DMS153 treated with DMSO at 0.1 percent for 48 hours (cell line): ENCODE results near the gene PTH1R.

Experiments used
- DNase-seq: peaks from one replicate; lab custom pipeline; 2025; ENCODE audit not compliant: unreplicated experiment; lab: John Stamatoyannopoulos, UW

The PTH1R gene

GRCh38 chr3:46877406-46878125 lies at the start of gene PTH1R:
TSS of gene PTH1R (plus strand) at chr3:46877721. CDS start at chr3:46883560, 5,839 bp downstream.
- DNase-seq: no peak

DNA sequence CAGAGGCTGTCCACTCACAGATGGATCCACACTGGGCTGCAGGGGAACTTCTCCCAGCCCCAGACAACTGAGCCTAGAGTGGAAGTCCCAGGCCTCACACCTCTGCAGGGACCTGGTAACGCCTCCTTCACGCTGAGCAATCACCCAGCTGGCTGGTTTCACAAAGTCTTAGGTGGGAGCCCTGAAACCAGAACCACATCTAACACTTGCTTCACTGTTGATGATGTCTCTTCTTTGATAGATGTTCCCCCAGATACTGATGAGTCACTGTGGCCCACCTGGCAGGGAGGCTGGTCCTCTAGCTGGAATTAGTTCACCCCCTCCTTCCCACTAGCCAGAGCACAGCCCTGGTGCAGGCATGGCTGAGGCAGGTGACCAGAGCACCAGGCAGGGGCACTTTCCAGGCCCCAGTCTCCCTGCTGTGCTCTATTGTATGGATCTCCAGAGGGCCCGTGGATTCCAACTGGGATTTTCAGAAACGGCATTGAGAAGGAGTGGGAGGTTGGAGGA lies 47.8 kb upstream of the PTH1R start:
- DNase-seq: no peak

- no peak for DNase-seq
Measured at GRCh38 chr3:46830801-46831200, 46.7 kb upstream of the PTH1R start.

DNA sequence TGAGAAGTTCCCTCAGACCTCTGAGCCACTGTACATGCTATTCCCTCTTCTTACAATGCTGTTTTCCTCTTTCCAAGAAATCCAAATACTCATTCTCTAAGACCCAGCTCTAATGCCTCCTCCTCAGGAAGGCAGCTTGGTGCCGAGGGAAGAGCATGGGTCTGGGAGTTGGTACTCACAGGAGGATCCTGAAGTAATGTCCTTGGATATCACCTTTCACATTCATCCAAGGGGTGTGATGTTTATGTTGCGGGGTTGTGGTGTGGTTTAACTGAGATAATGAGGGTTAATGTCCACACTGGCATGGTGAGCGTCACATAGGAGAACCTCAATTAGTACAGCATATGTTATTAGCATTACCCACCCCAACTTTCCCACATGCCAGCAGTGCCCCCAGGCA lies 46.2 kb upstream of the PTH1R start:
- no peak for DNase-seq

DNA sequence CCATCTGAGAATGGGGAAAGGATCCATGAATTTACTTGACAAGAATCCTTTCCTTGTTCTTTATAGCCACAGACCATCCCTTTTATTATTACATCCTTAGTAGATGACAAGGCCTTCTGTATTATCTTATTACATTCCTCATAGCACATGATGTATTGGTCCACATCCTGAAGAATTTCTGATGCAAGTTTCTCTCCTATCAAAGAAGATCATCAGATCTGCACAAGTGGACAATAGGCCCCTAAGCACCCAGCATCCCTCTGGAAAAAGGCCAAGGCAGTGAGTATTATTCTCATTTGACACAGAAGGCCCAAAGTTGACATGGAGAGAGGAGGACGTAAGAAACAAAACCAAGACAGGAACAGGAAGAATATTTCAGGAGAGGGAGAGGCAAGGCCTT lies 45.7 kb upstream of the PTH1R start:
- no peak for DNase-seq

GRCh38 chr3:46833346-46834300 lies 43.9 kb upstream of the PTH1R start:
- DNase-seq: no peak

- no peak for DNase-seq
Measured at GRCh38 chr3:46835054-46835453, 42.5 kb upstream of the PTH1R start.

- DNase-seq: no peak
Measured at GRCh38 chr3:46835491-46835890, 42.0 kb upstream of the PTH1R start.

- no peak for DNase-seq
Measured at GRCh38 chr3:46838301-46838700, 39.2 kb upstream of the PTH1R start.

DNA sequence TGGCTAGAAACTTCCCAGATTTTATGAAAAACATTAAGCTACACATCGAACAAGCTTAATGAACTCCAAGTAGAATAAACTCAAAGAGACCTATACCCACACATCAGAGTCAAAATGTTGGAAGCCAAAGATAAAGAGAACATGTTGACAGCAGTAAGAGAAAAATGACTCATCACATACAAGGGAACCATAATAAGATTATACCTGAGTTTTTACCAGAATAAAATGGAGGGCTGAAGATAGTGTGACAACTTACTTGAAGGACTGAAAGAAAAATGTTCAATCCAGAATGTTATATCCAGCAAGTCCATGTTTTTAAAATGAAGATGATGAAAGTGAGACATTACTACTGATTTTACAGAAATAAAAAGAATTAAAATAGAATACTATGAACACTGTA lies 37.0 kb upstream of the PTH1R start:
- no peak for DNase-seq

- DNase-seq: no peak
Measured at GRCh38 chr3:46843508-46843907, 34.0 kb upstream of the PTH1R start.

DNA sequence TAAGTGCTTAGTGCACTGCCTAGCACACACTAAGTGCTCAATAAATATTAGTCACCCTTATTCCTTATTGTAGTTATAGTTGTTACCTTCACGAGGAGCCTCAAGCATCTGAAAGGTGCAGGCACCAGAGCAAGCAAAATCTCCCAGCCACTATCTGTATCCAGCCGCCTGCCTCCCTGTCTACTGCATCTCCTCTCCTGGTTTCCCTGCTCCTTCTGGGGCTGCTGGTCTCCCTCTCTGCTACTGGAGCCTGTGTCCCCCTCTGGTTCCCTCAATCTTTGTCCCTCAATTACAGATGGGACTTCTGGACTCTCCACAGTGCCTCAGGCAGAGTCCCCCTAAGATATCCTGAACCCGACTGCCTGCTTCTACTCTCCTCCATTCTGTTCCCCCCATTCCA lies 33.1 kb upstream of the PTH1R start:
- no peak for DNase-seq

DNA sequence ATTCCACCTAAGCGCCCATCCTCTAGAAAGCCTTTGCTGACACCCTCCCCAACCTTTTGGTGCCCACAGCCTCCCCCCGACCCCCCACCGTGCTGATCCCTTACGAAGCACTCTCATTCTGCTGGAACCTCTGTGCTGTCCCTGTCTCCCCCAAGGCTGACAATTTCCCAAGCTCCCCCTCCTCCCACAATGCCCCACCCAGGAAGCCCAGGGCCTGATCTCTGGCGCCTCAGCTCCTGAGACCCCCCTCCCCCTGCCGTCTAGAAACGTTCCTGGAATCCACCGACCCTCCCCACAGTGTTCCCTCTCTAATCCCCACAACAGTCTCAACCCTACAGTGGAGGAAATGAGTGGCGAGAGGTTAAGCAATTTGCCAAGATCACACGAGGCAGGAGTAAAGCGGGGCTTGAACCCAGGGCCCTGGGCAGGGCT lies 32.6 kb upstream of the PTH1R start:
- DNase-seq: no peak

DNA sequence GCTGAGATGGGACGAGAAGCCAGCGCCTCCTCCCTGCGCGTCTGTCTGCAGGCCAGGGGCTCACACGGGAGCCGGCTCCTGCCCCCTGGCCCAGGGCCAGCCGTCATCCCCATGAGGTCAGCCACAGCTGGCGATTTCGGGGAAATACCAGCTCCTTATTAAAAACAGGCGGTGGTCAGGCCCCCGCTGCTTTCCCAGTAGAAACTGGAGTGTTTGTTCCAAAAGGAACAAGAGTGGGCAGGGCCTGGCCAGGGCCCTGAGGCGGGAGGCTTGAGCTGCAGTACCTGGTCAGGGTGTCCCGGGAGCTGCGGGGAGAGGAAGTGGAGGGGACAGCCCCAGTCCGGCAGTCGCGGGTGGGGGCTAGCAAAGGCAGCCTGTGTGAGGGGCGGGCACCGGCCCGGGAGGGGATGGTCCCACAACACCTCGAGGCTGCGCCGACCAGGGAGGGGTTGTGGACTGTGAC lies 32.1 kb upstream of the PTH1R start:
- no peak for DNase-seq

DNA sequence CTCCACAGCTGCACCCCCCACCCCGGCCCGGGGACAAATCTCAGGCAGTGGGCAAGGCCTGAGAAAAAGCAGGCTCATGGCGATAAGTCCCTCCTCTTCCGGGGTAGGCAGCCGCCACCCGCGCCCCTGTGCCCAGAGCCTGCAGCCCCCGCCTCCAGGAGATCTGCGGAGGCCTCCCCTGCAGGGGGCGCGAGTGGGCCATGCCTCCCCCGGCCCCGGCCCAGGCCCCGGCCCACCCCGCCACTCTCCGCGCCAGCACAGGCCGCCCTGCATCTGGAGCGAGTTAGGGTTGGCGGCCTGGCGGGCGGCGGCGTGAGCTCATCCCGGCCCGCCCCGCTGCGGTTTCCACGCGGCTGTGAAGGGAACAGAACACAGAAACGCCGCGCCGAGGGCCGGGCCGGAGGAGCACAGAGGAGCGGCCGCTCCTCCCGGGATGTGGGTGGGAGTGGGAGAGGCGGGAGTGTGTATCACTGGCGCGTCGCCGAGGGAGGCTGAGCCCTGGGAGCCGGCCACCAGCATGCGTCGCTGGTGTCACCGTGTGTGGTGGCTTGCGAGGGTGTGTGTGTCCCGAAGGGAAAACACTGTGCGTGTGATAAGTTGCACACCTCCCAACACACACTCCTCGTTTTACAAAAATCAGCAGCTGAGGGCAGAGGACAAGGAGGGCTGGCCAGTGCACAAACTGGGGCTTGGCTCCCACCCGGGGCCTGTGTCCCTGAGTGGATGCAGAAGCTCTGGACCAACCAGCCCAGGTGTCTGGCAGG lies 31.5 kb upstream of the PTH1R start:
- peak; percentile 26 for DNase-seq

DNA sequence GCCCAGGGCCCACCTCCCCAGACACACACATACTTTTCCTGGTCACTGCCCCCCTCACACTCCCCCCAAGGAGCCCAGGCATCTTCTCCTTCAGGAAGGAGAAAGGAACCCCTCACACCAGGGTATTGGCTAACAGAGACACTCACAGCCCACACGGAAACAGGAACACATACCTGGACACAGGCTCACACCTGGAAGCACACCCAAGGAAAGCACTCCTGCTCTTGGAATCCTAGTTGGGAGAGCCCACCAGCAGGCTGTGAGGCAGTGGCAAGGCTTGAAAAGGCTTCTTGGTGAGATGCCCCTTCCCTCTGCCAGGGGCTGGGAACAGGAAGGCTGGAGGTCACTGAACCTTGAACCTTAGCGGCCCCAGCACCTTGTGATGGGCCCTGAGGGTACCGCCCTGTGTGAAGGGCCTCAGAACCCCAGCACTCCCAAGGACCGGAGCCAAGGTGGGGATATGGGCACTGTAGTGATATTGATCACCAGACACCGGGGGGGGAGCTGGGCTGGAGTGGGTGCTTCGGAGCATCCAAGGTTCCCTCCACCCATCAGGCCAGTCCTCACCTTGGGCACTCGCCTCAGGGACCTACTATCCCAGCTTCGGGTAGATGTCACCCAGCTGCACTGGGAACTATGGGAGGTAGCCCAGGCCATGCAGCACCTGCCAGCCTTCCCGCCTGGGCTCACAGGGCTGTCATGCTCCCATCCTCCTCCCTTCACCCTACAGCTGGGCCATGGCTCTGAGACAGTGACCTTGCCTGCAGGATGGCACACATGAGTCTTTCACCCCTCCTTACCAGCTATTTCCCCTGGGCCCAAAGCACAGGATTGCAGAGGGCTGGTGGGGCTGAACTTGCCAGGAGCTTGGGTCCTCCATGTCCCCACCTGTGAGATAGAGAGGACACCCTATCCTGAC lies 30.6 kb upstream of the PTH1R start:
- no peak for DNase-seq

DNA sequence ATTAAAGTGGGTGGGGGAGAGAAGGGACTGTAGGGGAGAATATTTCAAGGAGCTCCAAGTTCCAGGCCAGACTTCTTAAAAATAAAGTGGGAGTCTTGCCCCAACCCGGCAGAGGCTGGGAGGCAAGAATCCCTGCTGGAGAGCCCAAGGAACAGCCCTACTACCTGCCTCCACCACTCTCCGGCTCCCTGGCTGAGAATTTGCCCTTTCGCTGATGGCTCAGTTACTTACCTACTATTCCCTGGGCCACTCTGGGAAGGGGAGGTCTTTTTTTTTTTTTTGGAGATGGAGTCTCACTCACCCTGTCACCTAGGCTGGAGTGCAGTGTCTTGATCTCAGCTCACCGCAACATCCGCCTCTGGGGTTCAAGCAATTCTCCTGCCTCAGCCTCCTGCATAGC lies 29.8 kb upstream of the PTH1R start:
- no peak for DNase-seq

- no peak for DNase-seq
Measured at GRCh38 chr3:46848271-46849044, 29.1 kb upstream of the PTH1R start.

GRCh38 chr3:46849045-46849631 lies 28.4 kb upstream of the PTH1R start:
- no peak for DNase-seq
